ENCODE data around the gene SH3TC1.

DNA sequence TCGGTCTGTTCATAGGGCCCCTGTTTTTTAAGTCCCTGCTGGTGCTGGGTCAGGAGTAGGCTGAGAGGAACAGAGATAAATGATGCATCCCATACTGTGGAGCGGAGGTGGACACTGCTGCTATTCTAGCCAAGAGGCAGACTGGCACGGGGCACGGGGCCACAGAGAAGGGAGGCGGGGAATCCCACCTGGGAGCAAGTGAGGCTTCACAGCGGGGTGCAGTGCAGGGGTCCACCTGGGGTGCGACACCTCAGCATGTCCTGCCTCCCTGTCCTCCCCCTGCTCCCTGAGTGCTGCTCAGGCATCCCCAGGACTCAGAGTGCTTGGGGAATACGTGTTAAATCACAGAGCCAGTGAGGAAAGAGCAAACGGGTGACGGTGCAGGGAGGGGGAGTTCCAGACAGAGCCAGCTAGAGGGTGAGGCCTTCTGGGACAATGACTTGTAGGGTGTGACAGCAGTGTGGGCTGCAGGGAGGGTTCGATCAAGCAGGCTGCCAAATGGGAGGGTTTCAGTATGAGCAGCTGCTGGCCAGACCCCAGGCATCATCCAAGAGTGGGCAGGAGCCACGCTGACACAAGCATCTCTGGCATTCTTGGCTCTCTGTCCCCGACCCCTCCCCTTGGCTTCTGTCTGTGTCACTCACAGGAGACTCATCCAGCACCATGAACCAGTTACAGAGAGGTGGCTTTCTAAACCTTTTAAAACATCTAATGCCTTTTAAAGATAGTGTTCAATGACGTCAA, 56.8 kb downstream of the SH3TC1 start:
- TF ChIP-seq, protein P1, sequence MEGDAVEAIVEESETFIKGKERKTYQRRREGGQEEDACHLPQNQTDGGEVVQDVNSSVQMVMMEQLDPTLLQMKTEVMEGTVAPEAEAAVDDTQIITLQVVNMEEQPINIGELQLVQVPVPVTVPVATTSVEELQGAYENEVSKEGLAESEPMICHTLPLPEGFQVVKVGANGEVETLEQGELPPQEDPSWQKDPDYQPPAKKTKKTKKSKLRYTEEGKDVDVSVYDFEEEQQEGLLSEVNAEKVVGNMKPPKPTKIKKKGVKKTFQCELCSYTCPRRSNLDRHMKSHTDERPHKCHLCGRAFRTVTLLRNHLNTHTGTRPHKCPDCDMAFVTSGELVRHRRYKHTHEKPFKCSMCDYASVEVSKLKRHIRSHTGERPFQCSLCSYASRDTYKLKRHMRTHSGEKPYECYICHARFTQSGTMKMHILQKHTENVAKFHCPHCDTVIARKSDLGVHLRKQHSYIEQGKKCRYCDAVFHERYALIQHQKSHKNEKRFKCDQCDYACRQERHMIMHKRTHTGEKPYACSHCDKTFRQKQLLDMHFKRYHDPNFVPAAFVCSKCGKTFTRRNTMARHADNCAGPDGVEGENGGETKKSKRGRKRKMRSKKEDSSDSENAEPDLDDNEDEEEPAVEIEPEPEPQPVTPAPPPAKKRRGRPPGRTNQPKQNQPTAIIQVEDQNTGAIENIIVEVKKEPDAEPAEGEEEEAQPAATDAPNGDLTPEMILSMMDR (IDR thresholded peaks at IDR 0.05) = no peak
- no peak for TF ChIP-seq POLR2A (IDR thresholded peaks at IDR 0.05)
